GM12864 (cell line): Measurements from ENCODE around the gene FKBP10.
"Not testable (repeated sequence)": the region's sequence is repeated elsewhere in the genome, so short reads cannot be mapped to it uniquely, and the experiment has no call there.

ENCODE experiments used
- DNase-seq: peaks from one replicate; pipeline ENCODE4 v3.0.0-alpha.2; 2011; ENCODE audit warnings: low read depth
- H3K4me3 ChIP-seq: 2 replicates; pipeline ENCODE4 v1.5.1; 2011; ENCODE audit warnings: mild to moderate bottlenecking, low read depth, low read length, control low read depth
- TF ChIP-seq, protein P1 (sequence below): IDR thresholded peaks from 2 replicates; pipeline ENCODE4 v1.5.1; 2011; ENCODE audit warnings: low read depth, mild to moderate bottlenecking, moderate library complexity, low read length, control low read depth, inconsistent platforms; ENCODE audit errors: missing control alignments

The FKBP10 gene

DNA sequence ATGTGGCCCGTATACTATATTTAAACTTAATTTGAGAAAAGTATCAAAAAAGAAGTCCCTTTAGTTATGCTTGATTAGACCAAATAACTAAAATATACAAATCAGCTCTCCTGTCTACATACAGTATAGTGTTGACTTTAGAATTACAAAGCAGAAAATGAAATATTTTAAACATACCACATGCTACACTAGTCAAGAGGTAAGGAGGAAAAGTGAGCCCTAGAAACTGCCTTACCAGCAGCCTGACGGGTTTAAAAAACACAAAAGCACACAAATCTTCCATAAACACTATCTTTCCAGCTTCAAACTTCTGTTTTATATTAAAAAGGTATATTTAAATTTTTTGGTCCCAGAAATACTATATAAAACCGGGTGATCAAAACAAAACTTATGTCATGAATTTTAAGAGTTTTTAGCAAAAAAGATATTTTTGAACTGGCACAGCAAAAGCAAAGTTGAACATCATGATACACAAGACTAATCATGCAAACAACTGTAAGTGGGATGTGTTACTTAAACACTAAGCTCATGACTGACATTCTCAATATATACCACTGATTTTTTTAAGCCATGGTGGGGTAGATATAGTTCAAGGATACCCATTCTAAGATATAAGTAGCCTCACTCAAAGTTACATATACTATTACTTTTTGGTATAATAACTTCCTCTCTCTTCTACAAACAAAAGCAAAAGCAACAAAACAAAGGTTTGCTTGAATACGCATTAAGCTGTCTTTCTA is 36.6 kb downstream of the FKBP10 start:
- no peak overlapping the region for H3K4me3 ChIP-seq
- TF ChIP-seq, protein P1, sequence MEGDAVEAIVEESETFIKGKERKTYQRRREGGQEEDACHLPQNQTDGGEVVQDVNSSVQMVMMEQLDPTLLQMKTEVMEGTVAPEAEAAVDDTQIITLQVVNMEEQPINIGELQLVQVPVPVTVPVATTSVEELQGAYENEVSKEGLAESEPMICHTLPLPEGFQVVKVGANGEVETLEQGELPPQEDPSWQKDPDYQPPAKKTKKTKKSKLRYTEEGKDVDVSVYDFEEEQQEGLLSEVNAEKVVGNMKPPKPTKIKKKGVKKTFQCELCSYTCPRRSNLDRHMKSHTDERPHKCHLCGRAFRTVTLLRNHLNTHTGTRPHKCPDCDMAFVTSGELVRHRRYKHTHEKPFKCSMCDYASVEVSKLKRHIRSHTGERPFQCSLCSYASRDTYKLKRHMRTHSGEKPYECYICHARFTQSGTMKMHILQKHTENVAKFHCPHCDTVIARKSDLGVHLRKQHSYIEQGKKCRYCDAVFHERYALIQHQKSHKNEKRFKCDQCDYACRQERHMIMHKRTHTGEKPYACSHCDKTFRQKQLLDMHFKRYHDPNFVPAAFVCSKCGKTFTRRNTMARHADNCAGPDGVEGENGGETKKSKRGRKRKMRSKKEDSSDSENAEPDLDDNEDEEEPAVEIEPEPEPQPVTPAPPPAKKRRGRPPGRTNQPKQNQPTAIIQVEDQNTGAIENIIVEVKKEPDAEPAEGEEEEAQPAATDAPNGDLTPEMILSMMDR: no peak
- no peak for DNase-seq

DNA sequence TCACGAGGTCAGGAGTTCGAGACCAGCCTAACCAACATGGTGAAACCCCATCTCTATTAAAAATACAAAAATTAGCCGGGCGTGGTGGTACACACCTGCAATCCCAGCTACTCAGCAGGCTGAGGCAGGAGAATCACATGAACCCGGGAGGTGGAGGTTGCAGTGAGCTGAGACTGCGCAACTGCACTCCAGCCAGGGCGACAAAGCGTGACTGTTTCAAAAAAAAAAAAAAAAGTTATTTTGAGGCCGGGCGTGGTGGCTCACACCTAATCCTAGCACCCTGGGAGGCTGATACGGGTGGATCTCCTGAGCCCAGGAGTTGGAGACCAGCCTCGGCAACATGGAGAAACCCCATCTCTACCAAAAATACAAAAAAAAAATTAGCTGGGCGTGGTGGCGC is 38.6 kb downstream of the FKBP10 start:
- not testable (repeated sequence) for DNase-seq, H3K4me3 ChIP-seq

DNA sequence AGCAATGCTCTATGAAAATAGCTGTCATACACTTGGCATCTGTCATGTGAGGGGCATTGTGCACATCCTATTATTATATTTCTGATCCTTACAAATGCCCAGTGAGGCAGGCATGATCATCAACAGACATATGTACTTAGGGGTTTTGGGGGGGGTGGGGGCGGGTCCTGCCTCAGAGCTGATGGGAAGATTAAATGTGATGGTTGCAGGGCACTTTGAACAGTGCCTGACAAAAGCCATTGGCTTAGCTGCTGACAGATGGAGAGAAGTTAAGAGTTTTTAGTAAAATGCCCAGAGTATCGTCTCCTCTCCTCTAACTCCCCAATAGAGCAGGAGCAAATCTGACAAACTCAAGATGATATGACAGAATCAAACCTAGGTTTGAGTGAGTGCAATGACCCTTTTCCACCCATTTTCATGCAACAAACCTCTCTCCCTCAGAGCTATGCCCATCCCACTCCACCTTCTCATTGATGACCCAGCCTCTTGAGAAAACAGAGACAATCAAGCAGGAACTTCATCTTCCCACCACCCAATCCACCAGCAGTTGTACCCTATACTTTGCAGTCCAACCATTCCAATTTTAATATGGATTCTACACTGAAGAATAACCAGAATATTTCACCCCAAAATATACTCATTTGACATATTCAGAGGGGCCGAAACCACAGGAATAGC is 47.6 kb downstream of the FKBP10 start:
- no peak overlapping the region for H3K4me3 ChIP-seq
- TF ChIP-seq, protein P1: no peak
- no peak for DNase-seq

DNA sequence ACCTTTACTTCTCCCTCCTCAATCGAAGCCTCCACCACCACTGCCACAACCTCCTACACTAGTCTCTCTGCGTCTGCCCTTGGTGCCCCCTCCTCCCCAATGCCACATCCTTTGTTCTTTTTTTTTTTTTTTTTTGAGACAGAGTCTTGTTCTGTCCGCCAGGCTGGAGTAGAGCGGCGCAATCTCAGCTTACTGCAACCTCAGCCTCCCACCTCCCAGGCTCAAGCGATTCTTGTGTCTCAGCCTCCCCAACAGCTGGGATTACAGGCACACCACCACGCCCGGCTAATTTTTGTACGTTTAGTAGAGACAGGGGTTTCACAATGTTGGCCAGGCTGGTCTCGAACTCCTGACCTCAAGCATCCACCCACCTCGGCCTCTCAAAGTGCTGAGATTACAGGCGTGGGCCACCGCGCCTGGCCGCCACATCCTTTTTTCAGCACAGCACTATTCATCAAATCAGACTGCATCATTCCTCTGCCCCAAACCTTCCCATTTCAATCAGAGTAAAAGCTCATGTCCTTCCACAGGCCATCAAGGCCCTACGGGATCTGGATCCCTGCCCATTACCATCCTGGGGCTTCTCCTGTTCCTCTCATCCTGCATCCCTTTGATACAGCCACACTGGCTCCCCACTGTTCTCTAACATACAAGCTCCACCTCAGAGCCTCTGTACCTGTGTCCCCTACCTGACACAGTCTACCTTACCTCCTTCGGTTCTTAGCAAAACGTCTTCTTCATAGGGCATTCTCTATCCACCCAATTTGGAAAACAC is 50.5 kb downstream of the FKBP10 start:
- DNase-seq: no peak
- H3K4me3 ChIP-seq: peak overlapping the region; percentile 92; the same call in 1 of the 2 replicates
- TF ChIP-seq, protein P1: no peak

DNA sequence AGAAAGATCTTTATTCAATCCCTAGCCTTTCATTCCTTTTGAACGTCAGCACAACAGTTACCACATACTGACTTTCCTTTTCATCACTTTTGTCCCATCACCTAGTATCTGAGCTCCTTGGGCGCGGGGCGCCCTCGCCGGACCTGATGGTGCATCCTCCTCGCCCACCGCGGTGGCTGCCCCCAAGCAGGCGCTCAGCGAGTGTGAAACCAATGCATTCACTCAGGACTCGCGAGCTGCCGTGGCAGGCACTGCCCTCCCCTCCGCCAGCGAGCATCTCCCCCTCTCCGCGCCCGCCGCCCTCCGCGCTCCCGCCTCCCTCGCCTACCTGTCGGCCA is 51.7 kb downstream of the FKBP10 start:
- peak overlapping the region; percentile 92 for H3K4me3 ChIP-seq
- TF ChIP-seq, protein P1: no peak
- DNase-seq: no peak

DNA sequence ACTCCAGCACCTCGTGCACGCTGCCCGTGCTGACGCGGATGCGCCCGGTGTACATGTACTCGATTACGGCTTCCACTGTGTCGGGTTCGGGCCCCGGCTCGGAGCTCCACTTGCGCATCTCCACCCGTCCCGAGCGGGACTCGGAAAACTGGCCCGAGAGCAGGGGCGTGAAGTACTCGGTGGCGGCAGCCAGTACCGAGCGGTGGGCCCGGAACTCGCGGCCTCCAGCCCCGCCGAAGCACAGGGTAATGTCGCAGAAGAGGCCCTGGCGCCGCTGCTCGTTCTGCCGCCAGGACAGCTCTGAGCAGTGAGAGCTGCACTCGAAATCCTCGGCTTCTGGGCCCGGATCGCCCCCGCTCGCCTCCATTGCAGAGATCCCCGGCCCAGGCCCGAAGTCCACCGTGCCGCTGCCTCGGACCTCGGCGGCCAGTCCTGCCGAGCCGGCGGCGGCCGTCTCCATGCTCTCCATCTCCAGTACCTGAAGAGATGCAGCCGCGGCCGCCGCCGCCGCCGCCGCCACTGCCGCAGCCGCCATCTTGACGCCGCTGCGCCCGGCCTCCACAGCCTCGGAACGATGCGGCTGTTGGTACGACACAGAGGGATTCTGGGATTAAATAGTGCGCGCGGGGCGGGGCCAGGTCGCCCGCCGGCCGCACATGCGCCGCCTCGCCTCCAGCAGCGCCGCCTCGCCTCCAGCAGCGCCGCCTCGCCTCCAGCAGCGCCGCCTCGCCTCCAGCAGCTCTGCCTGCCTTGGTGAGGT is 52.2 kb downstream of the FKBP10 start, which contains the start of gene KLHL11:
Gene KLHL11 (minus strand): TSS at position 588 of the 760 bp plus-strand sequence. CDS start 53 bp downstream, at position 535.
- peak; percentile 57 for DNase-seq
- TF ChIP-seq, protein P1: no peak
- H3K4me3 ChIP-seq: peak within 1 kb of the TSS; percentile 92

DNA sequence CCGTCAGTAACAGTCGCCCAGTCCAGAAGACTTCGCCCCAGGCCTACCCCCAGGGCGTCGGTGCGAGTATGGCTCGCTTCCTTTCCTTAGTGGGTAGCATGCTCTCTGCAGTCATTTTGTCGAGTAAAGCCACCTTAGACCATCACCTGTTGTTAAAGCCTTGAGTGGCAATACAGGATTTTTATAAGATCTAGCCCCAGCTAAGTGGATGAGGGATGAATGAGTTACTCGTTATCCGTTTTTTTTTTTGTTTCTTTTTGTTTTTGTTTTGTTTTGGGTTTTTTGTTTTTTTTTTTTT is 52.7 kb downstream of the FKBP10 start:
- H3K4me3 ChIP-seq: peak overlapping the region; percentile 22
- TF ChIP-seq, protein P1: no peak
- DNase-seq: no peak
